ENCODE data around the gene LYRM9. TPM values are rescaled to one million over a fixed set of nuclear protein-coding genes. Genes with fewer than 3 reads are reported as not detected.

The LYRM9 gene
- polyA plus RNA-seq, 1 donor from 2014 or later: 83.8 TPM

GRCh38 chr17:27855454-27855853, 37.7 kb downstream of the LYRM9 start:
- no peaks in the 10 kb centered on the region for H3K36me3 ChIP-seq (ENCODE audit: insufficient read depth, low read length)
- TF ChIP-seq, protein P1, sequence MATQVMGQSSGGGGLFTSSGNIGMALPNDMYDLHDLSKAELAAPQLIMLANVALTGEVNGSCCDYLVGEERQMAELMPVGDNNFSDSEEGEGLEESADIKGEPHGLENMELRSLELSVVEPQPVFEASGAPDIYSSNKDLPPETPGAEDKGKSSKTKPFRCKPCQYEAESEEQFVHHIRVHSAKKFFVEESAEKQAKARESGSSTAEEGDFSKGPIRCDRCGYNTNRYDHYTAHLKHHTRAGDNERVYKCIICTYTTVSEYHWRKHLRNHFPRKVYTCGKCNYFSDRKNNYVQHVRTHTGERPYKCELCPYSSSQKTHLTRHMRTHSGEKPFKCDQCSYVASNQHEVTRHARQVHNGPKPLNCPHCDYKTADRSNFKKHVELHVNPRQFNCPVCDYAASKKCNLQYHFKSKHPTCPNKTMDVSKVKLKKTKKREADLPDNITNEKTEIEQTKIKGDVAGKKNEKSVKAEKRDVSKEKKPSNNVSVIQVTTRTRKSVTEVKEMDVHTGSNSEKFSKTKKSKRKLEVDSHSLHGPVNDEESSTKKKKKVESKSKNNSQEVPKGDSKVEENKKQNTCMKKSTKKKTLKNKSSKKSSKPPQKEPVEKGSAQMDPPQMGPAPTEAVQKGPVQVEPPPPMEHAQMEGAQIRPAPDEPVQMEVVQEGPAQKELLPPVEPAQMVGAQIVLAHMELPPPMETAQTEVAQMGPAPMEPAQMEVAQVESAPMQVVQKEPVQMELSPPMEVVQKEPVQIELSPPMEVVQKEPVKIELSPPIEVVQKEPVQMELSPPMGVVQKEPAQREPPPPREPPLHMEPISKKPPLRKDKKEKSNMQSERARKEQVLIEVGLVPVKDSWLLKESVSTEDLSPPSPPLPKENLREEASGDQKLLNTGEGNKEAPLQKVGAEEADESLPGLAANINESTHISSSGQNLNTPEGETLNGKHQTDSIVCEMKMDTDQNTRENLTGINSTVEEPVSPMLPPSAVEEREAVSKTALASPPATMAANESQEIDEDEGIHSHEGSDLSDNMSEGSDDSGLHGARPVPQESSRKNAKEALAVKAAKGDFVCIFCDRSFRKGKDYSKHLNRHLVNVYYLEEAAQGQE (IDR thresholded peaks at IDR 0.05; ENCODE audit: borderline replicate concordance): no peak
- TF ChIP-seq CTCF (IDR thresholded peaks at IDR 0.05; ENCODE audit: poor library complexity, severe bottlenecking) (no peak), TAF1 (IDR thresholded peaks at IDR 0.05; ENCODE audit: low read depth) (no peak), EZH2 (IDR thresholded peaks at IDR 0.05; ENCODE audit: borderline replicate concordance, insufficient read depth, low read length, poor library complexity, severe bottlenecking) (no peak), MXI1 (conservative IDR thresholded peaks at IDR 0.05; ENCODE audit: poor library complexity, severe bottlenecking) (no peak), EP300 (conservative IDR thresholded peaks at IDR 0.05; ENCODE audit: poor library complexity, severe bottlenecking) (no peak), POLR2AphosphoS5 (IDR thresholded peaks at IDR 0.05) (no peak), RAD21 (conservative IDR thresholded peaks at IDR 0.05) (no peak), SMC3 (conservative IDR thresholded peaks at IDR 0.05; ENCODE audit: poor library complexity) (no peak)

DNA sequence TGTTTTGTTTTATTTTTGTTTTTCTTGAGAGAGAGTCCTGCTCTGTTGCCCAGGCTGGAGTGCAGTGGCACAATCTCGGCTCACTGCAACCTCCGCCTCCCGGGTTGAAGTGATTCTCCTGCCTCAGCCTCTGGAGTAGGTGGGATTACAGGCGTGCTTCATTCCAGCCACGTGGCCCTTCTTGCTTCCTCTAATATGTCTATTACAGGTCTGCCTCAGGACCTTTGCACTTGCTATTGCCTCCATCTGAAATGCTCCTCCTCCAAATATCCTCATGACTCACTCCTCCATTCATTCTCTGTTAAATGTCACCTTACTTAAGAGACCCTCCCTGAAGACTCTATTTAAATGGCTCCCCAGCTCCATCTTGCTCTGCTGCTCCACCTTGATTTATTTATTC, 39.0 kb downstream of the LYRM9 start:
- no peaks in the 10 kb centered on the region for H3K9me3 ChIP-seq (ENCODE audit: low read length)
- H2AFZ ChIP-seq (ENCODE audit: low read depth, low read length): no peak overlapping the region
- no peaks in the 10 kb centered on the region for H4K20me1 ChIP-seq (ENCODE audit: insufficient read depth)
- H3K27me3 ChIP-seq (ENCODE audit: insufficient read depth, low read depth, low read length): no peaks in the 10 kb centered on the region
- H3K9me2 ChIP-seq (ENCODE audit: insufficient read depth, low read length): no peaks in the 10 kb centered on the region
- H3K27ac ChIP-seq (ENCODE audit: low read length): no peak overlapping the region
- H3K79me2 ChIP-seq (replicated peaks; ENCODE audit: insufficient read depth, low read length): no peaks in the 10 kb centered on the region
- no peaks in the 10 kb centered on the region for H3F3A ChIP-seq (ENCODE audit: insufficient read depth, low read length, poor library complexity, severe bottlenecking)
- no peak overlapping the region for H3K9ac ChIP-seq (ENCODE audit: low read length)
- no peak overlapping the region for H3K4me3 ChIP-seq (ENCODE audit: low read length)
- H3K4me2 ChIP-seq (ENCODE audit: low read length): no peak overlapping the region
- H3K36me3 ChIP-seq (ENCODE audit: insufficient read depth, low read length): no peaks in the 10 kb centered on the region
- no peak for TF ChIP-seq CTCF (IDR thresholded peaks at IDR 0.05; ENCODE audit: poor library complexity, severe bottlenecking)
- no peak for TF ChIP-seq SMC3 (conservative IDR thresholded peaks at IDR 0.05; ENCODE audit: poor library complexity)
- no peak for TF ChIP-seq EP300 (conservative IDR thresholded peaks at IDR 0.05; ENCODE audit: poor library complexity, severe bottlenecking)
- no peak for TF ChIP-seq RAD21 (conservative IDR thresholded peaks at IDR 0.05)
- no peak for TF ChIP-seq EZH2 (IDR thresholded peaks at IDR 0.05; ENCODE audit: borderline replicate concordance, insufficient read depth, low read length, poor library complexity, severe bottlenecking)
- TF ChIP-seq, protein P1 (IDR thresholded peaks at IDR 0.05; ENCODE audit: borderline replicate concordance): no peak
- no peak for TF ChIP-seq POLR2AphosphoS5 (IDR thresholded peaks at IDR 0.05)
- no peak for TF ChIP-seq TAF1 (IDR thresholded peaks at IDR 0.05; ENCODE audit: low read depth)
- no peak for TF ChIP-seq MXI1 (conservative IDR thresholded peaks at IDR 0.05; ENCODE audit: poor library complexity, severe bottlenecking)

More at GRCh38 chr17:27855454-27855853, 37.7 kb downstream of the LYRM9 start:
- Histone ChIP-seq H4K20me1 (ENCODE audit: insufficient read depth) (no peaks in the 10 kb centered on the region), H3K79me2 (replicated peaks; ENCODE audit: insufficient read depth, low read length) (no peaks in the 10 kb centered on the region), H2AFZ (ENCODE audit: low read depth, low read length) (no peak overlapping the region), H3K27me3 (ENCODE audit: insufficient read depth, low read depth, low read length) (no peaks in the 10 kb centered on the region), H3K9me2 (ENCODE audit: insufficient read depth, low read length) (no peaks in the 10 kb centered on the region), H3K4me2 (ENCODE audit: low read length) (no peak overlapping the region), H3K4me3 (ENCODE audit: low read length) (no peak overlapping the region), H3K27ac (ENCODE audit: low read length) (no peak overlapping the region), H3F3A (ENCODE audit: insufficient read depth, low read length, poor library complexity, severe bottlenecking) (no peaks in the 10 kb centered on the region), H3K9me3 (ENCODE audit: low read length) (no peaks in the 10 kb centered on the region), H3K9ac (ENCODE audit: low read length) (no peak overlapping the region)
